ENCODE results near the gene C20orf204. TPM values are rescaled to one million over a fixed set of nuclear protein-coding genes. Genes with fewer than 3 reads are reported as not detected.
"Not testable (repeated sequence)": the region's sequence is repeated elsewhere in the genome, so short reads cannot be mapped to it uniquely, and the experiment has no call there.

Gene C20orf204
- total RNA-seq, 2 donors from 2014 or later, result 4.0 to 4.1 TPM

GRCh38 chr20:64011366-64011779 lies 24.6 kb upstream of the C20orf204 start:
- no peak for DNase-seq
- Mint-ChIP-seq H3K36me3 (ENCODE audit: low read depth) (peaks cover 74% of the 10 kb centered on the region), H3K4me3 (no peak overlapping the region), H3K4me1 (no peaks in the 10 kb centered on the region), H3K9me3 (peaks cover 11% of the 10 kb centered on the region), H3K27me3 (ENCODE audit: insufficient read depth) (no peaks in the 10 kb centered on the region), H3K27ac (no peak overlapping the region)
- 92 to 96% methylated on average over 13 to 16 of the region's 16 CpGs for WGBS, 2 experiments (ENCODE audit: insufficient coverage in 1 of 2, insufficient read length in 1 of 2)
- no peak overlapping the region for H3K9ac ChIP-seq (ENCODE audit: extremely low read depth, low read length, poor library complexity, severe bottlenecking)
- H3K36me3 ChIP-seq (ENCODE audit: control insufficient read depth, insufficient read depth, low read length), result peaks cover 74% of the 10 kb centered on the region
- peaks cover 17% of the 10 kb centered on the region for H3K9me3 ChIP-seq (ENCODE audit: control insufficient read depth, low read length)
- no peak for TF ChIP-seq CTCF (conservative IDR thresholded peaks at IDR 0.05)
- no peak overlapping the region for H3K27ac ChIP-seq (ENCODE audit: low read depth, low read length)
- H3K4me3 ChIP-seq (ENCODE audit: low read length), result no peak overlapping the region
- H3K27me3 ChIP-seq (ENCODE audit: control insufficient read depth, insufficient read depth, low read length, poor library complexity, severe bottlenecking), result no peaks in the 10 kb centered on the region
- no peaks in the 10 kb centered on the region for H3K4me1 ChIP-seq (ENCODE audit: control insufficient read depth, insufficient read depth, low read length)

- not testable (repeated sequence) for H3K4me1 Mint-ChIP-seq; H3K4me1 ChIP-seq (ENCODE audit: control insufficient read depth, insufficient read depth, low read length); H3K4me3 Mint-ChIP-seq; H3K4me3 ChIP-seq (ENCODE audit: low read length); H3K27ac ChIP-seq (ENCODE audit: low read depth, low read length); H3K9ac ChIP-seq (ENCODE audit: extremely low read depth, low read length, poor library complexity, severe bottlenecking); H3K27ac Mint-ChIP-seq; H3K27me3 Mint-ChIP-seq (ENCODE audit: insufficient read depth); DNase-seq; H3K27me3 ChIP-seq (ENCODE audit: control insufficient read depth, insufficient read depth, low read length, poor library complexity, severe bottlenecking)
- peaks cover 21% of the 10 kb centered on the region for H3K9me3 ChIP-seq (ENCODE audit: control insufficient read depth, low read length)
- 95 to 100% methylated on average over 1 to 3 of the region's 20 CpGs for WGBS, 2 experiments (ENCODE audit: insufficient coverage in 1 of 2, insufficient read length in 1 of 2)
- peaks cover 73% of the 10 kb centered on the region for H3K36me3 ChIP-seq (ENCODE audit: control insufficient read depth, insufficient read depth, low read length)
- peaks cover 11% of the 10 kb centered on the region for H3K9me3 Mint-ChIP-seq
- peaks cover 70% of the 10 kb centered on the region for H3K36me3 Mint-ChIP-seq (ENCODE audit: low read depth)
Observed at GRCh38 chr20:64012385-64013154, 23.4 kb upstream of the C20orf204 start.

GRCh38 chr20:64015635-64016034 lies 20.3 kb upstream of the C20orf204 start:
- Mint-ChIP-seq H3K4me1 (no peaks in the 10 kb centered on the region), H3K27me3 (ENCODE audit: insufficient read depth) (no peaks in the 10 kb centered on the region), H3K36me3 (ENCODE audit: low read depth) (peaks cover 62% of the 10 kb centered on the region), H3K9me3 (no peaks in the 10 kb centered on the region), H3K27ac (no peak overlapping the region), H3K4me3 (no peak overlapping the region)
- peaks cover 65% of the 10 kb centered on the region for H3K36me3 ChIP-seq (ENCODE audit: control insufficient read depth, insufficient read depth, low read length)
- no peak overlapping the region for H3K9ac ChIP-seq (ENCODE audit: extremely low read depth, low read length, poor library complexity, severe bottlenecking)
- 93 to 100% methylated on average over 1 to 2 of the region's 2 CpGs for WGBS, 2 experiments (ENCODE audit: insufficient coverage in 1 of 2, insufficient read length in 1 of 2)
- peaks cover 7% of the 10 kb centered on the region for H3K9me3 ChIP-seq (ENCODE audit: control insufficient read depth, low read length)
- DNase-seq, result no peak
- H3K4me1 ChIP-seq (ENCODE audit: control insufficient read depth, insufficient read depth, low read length), result no peaks in the 10 kb centered on the region
- no peaks in the 10 kb centered on the region for H3K27me3 ChIP-seq (ENCODE audit: control insufficient read depth, insufficient read depth, low read length, poor library complexity, severe bottlenecking)
- no peak overlapping the region for H3K4me3 ChIP-seq (ENCODE audit: low read length)
- no peak for TF ChIP-seq CTCF (conservative IDR thresholded peaks at IDR 0.05)
- H3K27ac ChIP-seq (ENCODE audit: low read depth, low read length), result no peak overlapping the region
